Stimulated activated CD4-positive, alpha-beta T cell treated with anti-CD3 and anti-CD28 coated beads, Interleukin-15, amount 100 ng/mL, for 24 hours (primary cell): Measurements from ENCODE around the gene C9orf57.
"Not testable (repeated sequence)": the region's sequence is repeated elsewhere in the genome, so short reads cannot be mapped to it uniquely, and the experiment has no call there.

Source experiments
- DNase-seq: peaks from one replicate; pipeline ENCODE4 v3.0.0-alpha.2; 2020

The C9orf57 gene

GRCh38 chr9:72022841-72023240, 37.6 kb downstream of the C9orf57 start:
- DNase-seq: no peak

GRCh38 chr9:72013292-72013760, 47.1 kb downstream of the C9orf57 start:
- DNase-seq: no peak

- no peak for DNase-seq
Observed at GRCh38 chr9:72012646-72013045, 47.8 kb downstream of the C9orf57 start.

GRCh38 chr9:72007726-72008125, 52.7 kb downstream of the C9orf57 start:
- not testable (repeated sequence) for DNase-seq

- no peak for DNase-seq
Observed at GRCh38 chr9:72006501-72006900, 53.9 kb downstream of the C9orf57 start.

- no peak for DNase-seq
Observed at GRCh38 chr9:72005451-72005850, 55.0 kb downstream of the C9orf57 start.
